BLaER1 treated with 17β-estradiol and CSF1 and Interleukin-3, amounts not matched to agents 10 nM and 100 nM (cell line): Measurements from ENCODE around the gene PRRC2B.

ENCODE experiments used
- H3K27ac ChIP-seq, 11 experiments: shearing (Covaris generic); formaldehyde crosslinking; 2 replicates each; pipeline ENCODE4 v1.8.1; 2022
- H3K27me3 ChIP-seq, 11 experiments: shearing (Covaris generic); formaldehyde crosslinking; 2 replicates each; pipeline ENCODE4 v1.8.1; 2022
- H3K36me3 ChIP-seq, 11 experiments: shearing (Covaris generic); formaldehyde crosslinking; 2 replicates each; pipeline ENCODE4 v1.8.1; 2022
- H3K4me1 ChIP-seq, 10 experiments: shearing (Covaris generic); formaldehyde crosslinking; 2 replicates each; pipeline ENCODE4 v1.8.1; 2022
- H3K4me2 ChIP-seq, 11 experiments: shearing (Covaris generic); formaldehyde crosslinking; 2 replicates each; pipeline ENCODE4 v1.8.1; 2022
- H3K4me3 ChIP-seq, 10 experiments: shearing (Covaris generic); formaldehyde crosslinking; 2 replicates each; pipeline ENCODE4 v1.8.1; 2022
- H3K9ac ChIP-seq, 11 experiments: shearing (Covaris generic); formaldehyde crosslinking; 2 replicates each; pipeline ENCODE4 v1.8.1; 2022
- H3K9me3 ChIP-seq, 11 experiments: shearing (Covaris generic); formaldehyde crosslinking; replicated peaks in 1 of 11; 2 replicates each; pipeline ENCODE4 v1.8.1; 2022
- H4K20me1 ChIP-seq, 11 experiments: shearing (Covaris generic); formaldehyde crosslinking; 2 replicates each; pipeline ENCODE4 v1.8.1; 2022
- Cebpa-rat ChIP-seq, 11 experiments: shearing (Covaris generic); IDR thresholded peaks; 2 replicates each; pipeline ENCODE4 v1.8.1; 2022

Gene PRRC2B

GRCh38 chr9:131530920-131531832, 137.3 kb downstream of the PRRC2B start, which contains the start of gene UCK1:
TSS of gene UCK1 (minus strand) at chr9:131531263. CDS start at chr9:131531174, 89 bp downstream.
- Histone ChIP-seq H3K4me1 (peaks cover 43 to 56% (median 51%) of the 10 kb centered on the region in 10 experiments), H3K27ac (peak within 1 kb of the TSS; percentile 70 to 87 (median 83)), H3K9ac (peak within 1 kb of the TSS; percentile 84 to 95 (median 91)), H3K27me3 (no peaks in the 10 kb centered on the region), H3K9me3 (no peaks in the 10 kb centered on the region), H3K4me2 (peak within 1 kb of the TSS; percentile 86 to 100 (median 96)), H3K36me3 (peaks cover 33 to 40% (median 38%) of the 10 kb centered on the region in 11 experiments), H3K4me3 (peak within 1 kb of the TSS; percentile 73 to 97 (median 86)), H4K20me1 (peaks cover 0 to 24% (median 9%) of the 10 kb centered on the region in 11 experiments; a peak in 11 of 22 replicates)
- no peak for TF ChIP-seq Cebpa-rat (IDR thresholded peaks at IDR 0.05)

GRCh38 chr9:131534721-131535237, 140.9 kb downstream of the PRRC2B start:
- peak overlapping the region in 4 of 11 experiments; percentile 16 to 32 (median 22); a peak in 5 of 22 replicates for H3K9ac ChIP-seq
- peaks cover 0 to 4% (median 2%) of the 10 kb centered on the region in 11 experiments; a peak in 12 of 22 replicates for H3K36me3 ChIP-seq
- no peak overlapping the region; a peak in 1 of 20 replicates for H3K4me3 ChIP-seq
- H3K4me1 ChIP-seq, result peaks cover 20 to 59% (median 45%) of the 10 kb centered on the region in 10 experiments
- H3K27ac ChIP-seq, result no peak overlapping the region; a peak in 1 of 22 replicates
- peaks cover 0 to 7% (median 7%) of the 10 kb centered on the region in 11 experiments; a peak in 10 of 22 replicates for H3K9me3 ChIP-seq
- no peaks in the 10 kb centered on the region for H3K27me3 ChIP-seq
- no peak for TF ChIP-seq Cebpa-rat (IDR thresholded peaks at IDR 0.05)
- peaks cover 0 to 8% (median 4%) of the 10 kb centered on the region in 11 experiments; a peak in 8 of 22 replicates for H4K20me1 ChIP-seq
- peak overlapping the region; percentile 59 to 86 (median 80) for H3K4me2 ChIP-seq

GRCh38 chr9:131537946-131538345, 144.1 kb downstream of the PRRC2B start:
- no peak for TF ChIP-seq Cebpa-rat (IDR thresholded peaks at IDR 0.05)
- Histone ChIP-seq H3K27ac (no peak overlapping the region), H3K4me3 (no peak overlapping the region), H3K9me3 (peaks cover 9 to 21% (median 17%) of the 10 kb centered on the region in 11 experiments), H3K27me3 (no peaks in the 10 kb centered on the region), H3K4me2 (no peak overlapping the region), H3K9ac (no peak overlapping the region), H3K4me1 (peaks cover 13 to 42% (median 32%) of the 10 kb centered on the region in 10 experiments), H4K20me1 (no peaks in the 10 kb centered on the region), H3K36me3 (no peaks in the 10 kb centered on the region)

- no peak for TF ChIP-seq Cebpa-rat (IDR thresholded peaks at IDR 0.05)
- H3K36me3 ChIP-seq, result peaks cover 0 to 8% (median 0%) of the 10 kb centered on the region in 11 experiments; a peak in 2 of 22 replicates
- H3K27ac ChIP-seq, result no peak overlapping the region
- peak overlapping the region in 7 of 11 experiments; percentile 9 to 52 (median 35); a peak in 10 of 22 replicates for H3K4me2 ChIP-seq
- H3K9ac ChIP-seq, result no peak overlapping the region
- no peak overlapping the region for H3K4me3 ChIP-seq
- peaks cover 10 to 28% (median 23%) of the 10 kb centered on the region in 10 experiments for H3K4me1 ChIP-seq
- peaks cover 23 to 35% (median 31%) of the 10 kb centered on the region in 11 experiments for H3K9me3 ChIP-seq
- H4K20me1 ChIP-seq, result no peaks in the 10 kb centered on the region
- peaks cover 0 to 5% (median under 1%) of the 10 kb centered on the region in 11 experiments; a peak in 6 of 22 replicates for H3K27me3 ChIP-seq
Measured at GRCh38 chr9:131539223-131539923, 145.5 kb downstream of the PRRC2B start.

- Histone ChIP-seq H3K36me3 (peaks cover 0 to 8% (median 0%) of the 10 kb centered on the region in 11 experiments; a peak in 2 of 22 replicates), H3K9me3 (peaks cover 43 to 58% (median 52%) of the 10 kb centered on the region in 11 experiments), H4K20me1 (no peaks in the 10 kb centered on the region), H3K4me1 (peaks cover 0 to 11% (median 9%) of the 10 kb centered on the region in 10 experiments; a peak in 12 of 20 replicates), H3K4me2 (no peak overlapping the region), H3K27me3 (peaks cover 31 to 42% (median 39%) of the 10 kb centered on the region in 11 experiments), H3K27ac (no peak overlapping the region), H3K4me3 (0 out of 20 replicates have a peak overlapping the region, but pooled peaks of 1 of the 10 experiments have one; percentile 10), H3K9ac (no peak overlapping the region)
- TF ChIP-seq Cebpa-rat (IDR thresholded peaks at IDR 0.05), result no peak
Measured at GRCh38 chr9:131543141-131543540, 149.3 kb downstream of the PRRC2B start.

- Histone ChIP-seq H3K4me1 (no peaks in the 10 kb centered on the region), H3K9me3 (peaks cover 43 to 66% (median 58%) of the 10 kb centered on the region in 11 experiments), H3K4me2 (no peak within 1 kb of the TSS), H4K20me1 (no peaks in the 10 kb centered on the region), H3K4me3 (no peak within 1 kb of the TSS; a peak in 1 of 20 replicates), H3K36me3 (peaks cover 0 to 8% (median 0%) of the 10 kb centered on the region in 11 experiments; a peak in 2 of 22 replicates), H3K27me3 (peaks cover 35 to 55% (median 46%) of the 10 kb centered on the region in 11 experiments), H3K27ac (no peak within 1 kb of the TSS), H3K9ac (no peak within 1 kb of the TSS)
- no peak for TF ChIP-seq Cebpa-rat (IDR thresholded peaks at IDR 0.05)
Measured at GRCh38 chr9:131545003-131545785, 151.3 kb downstream of the PRRC2B start, which contains the start of gene PRRT1B. TSS of gene PRRT1B (plus strand) at chr9:131545523. CDS start at chr9:131545616, 93 bp downstream.

- TF ChIP-seq Cebpa-rat (IDR thresholded peaks at IDR 0.05), result no peak
- no peak overlapping the region; a peak in 1 of 20 replicates for H3K4me3 ChIP-seq
- H3K4me1 ChIP-seq, result no peaks in the 10 kb centered on the region
- H3K27ac ChIP-seq, result no peak overlapping the region
- peaks cover 0 to 8% (median 0%) of the 10 kb centered on the region in 11 experiments; a peak in 2 of 22 replicates for H3K36me3 ChIP-seq
- peaks cover 35 to 55% (median 46%) of the 10 kb centered on the region in 11 experiments for H3K27me3 ChIP-seq
- H3K9me3 ChIP-seq, result peaks cover 43 to 66% (median 58%) of the 10 kb centered on the region in 11 experiments
- no peak overlapping the region for H3K9ac ChIP-seq
- no peaks in the 10 kb centered on the region for H4K20me1 ChIP-seq
- no peak overlapping the region for H3K4me2 ChIP-seq
Measured at GRCh38 chr9:131545786-131546335, 152.0 kb downstream of the PRRC2B start.
